Measurements from ENCODE around the gene FRAS1.
"Not testable (repeated sequence)": the region's sequence is repeated elsewhere in the genome, so short reads cannot be mapped to it uniquely, and the experiment has no call there.

The FRAS1 gene

GRCh38 chr4:78207951-78208350, 150.8 kb downstream of the FRAS1 start:
- DNase-seq (ENCODE audit: low read depth, low spot score) = no peak
- H3K27ac ChIP-seq = no peak overlapping the region

- DNase-seq (ENCODE audit: low read depth, low spot score); H3K27ac ChIP-seq: not testable (repeated sequence)
Measured at GRCh38 chr4:78208896-78209295, 151.8 kb downstream of the FRAS1 start.

GRCh38 chr4:78210694-78211410, 153.7 kb downstream of the FRAS1 start:
- H3K27ac ChIP-seq = no peak overlapping the region
- no peak for DNase-seq (ENCODE audit: low read depth, low spot score)

- no peak overlapping the region for H3K27ac ChIP-seq
- DNase-seq (ENCODE audit: low read depth, low spot score) = no peak
Measured at GRCh38 chr4:78213218-78213617, 156.1 kb downstream of the FRAS1 start.

DNA sequence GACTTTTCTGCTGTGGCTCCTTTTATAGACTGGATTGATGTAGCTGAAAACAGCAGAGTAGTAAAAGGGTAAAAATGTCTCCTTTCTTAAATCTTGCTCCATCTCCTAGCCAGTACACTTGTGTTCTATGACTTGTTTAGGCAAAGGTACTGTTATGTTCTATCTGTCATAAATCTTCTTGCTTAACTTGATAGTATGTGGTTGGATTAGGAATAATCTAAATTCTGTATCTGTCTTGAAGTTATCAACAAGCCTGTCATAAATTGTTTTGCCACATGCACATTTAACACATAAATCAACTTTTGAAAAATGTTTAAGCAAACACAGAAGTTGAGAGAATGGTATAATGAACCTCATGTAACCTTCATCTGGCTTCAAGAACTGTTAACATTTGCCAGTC, 157.0 kb downstream of the FRAS1 start:
- no peak for DNase-seq (ENCODE audit: low read depth, low spot score)
- no peak overlapping the region for H3K27ac ChIP-seq

DNA sequence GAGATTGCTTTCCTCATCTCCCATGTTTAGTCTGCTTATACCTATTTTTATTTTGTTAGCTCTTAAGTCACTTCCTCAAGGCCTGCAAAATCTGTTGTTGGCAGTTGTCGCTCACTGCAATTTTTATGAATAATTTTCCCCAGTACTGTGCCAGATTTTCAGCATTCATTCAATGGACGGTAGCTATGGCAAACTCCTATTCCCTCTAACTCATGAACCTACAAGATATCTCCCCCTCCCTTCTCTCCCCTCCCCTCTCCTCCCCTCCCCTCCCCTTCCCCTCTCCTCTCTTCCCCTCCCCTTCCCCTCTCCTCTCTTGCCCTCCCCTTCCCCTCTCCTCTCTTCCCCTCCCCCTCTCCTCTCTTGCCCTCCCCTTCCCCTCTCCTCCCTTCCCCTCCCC, 160.4 kb downstream of the FRAS1 start:
- no peak for DNase-seq (ENCODE audit: low read depth, low spot score)
- H3K27ac ChIP-seq = no peak overlapping the region

GRCh38 chr4:78218260-78218659, 161.1 kb downstream of the FRAS1 start:
- DNase-seq (ENCODE audit: low read depth, low spot score) = no peak
- no peak overlapping the region for H3K27ac ChIP-seq

- no peak for DNase-seq (ENCODE audit: low read depth, low spot score)
Measured at GRCh38 chr4:78219825-78220224, 162.7 kb downstream of the FRAS1 start.

DNA sequence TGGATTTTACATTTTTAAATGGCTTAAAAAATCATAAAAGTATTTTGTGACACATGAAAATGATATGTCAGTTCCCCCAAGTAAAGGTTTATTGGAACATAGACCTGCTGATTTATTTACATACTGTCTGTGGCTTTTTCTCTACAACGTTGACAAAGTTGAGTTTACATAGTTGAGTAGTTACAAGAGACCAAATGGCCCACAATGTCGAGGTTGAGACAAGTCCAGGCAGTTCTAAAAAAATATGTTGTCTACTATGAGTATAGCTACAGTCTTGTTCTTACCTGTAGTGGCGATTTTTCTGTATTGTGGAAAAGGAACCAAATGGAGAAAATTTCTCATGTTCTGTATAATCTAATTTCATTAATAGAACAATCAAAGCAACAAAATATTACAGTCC, 163.2 kb downstream of the FRAS1 start:
- DNase-seq (ENCODE audit: low read depth, low spot score) = peak; percentile 78
- H3K27ac ChIP-seq = peak overlapping the region; percentile 64

More at GRCh38 chr4:78219825-78220224, 162.7 kb downstream of the FRAS1 start:
- H3K27ac ChIP-seq = peak overlapping the region; percentile 64

GRCh38 chr4:78222575-78223186, 165.6 kb downstream of the FRAS1 start:
- no peak for DNase-seq (ENCODE audit: low read depth, low spot score)
- no peak overlapping the region for H3K27ac ChIP-seq

DNA sequence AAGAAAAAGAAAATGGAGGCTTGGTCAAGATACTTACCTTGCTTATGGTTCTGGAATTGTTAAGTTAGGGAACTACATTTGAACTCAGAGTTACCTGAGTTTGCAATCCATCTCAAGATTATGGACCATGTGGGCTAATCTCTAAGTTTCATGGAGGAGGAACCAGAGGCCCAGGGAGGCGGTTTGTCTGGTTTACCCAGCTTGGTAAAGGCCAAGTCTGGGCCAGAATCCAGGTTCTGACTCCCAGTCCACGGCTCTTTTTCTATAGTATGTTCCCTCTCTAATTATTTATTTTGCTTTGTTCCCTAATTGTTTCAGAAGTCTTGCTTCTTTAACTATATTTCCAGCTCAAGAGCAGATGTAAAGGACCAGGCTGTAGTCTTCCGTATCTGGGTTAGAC, 168.1 kb downstream of the FRAS1 start:
- no peak for DNase-seq (ENCODE audit: low read depth, low spot score)
- no peak overlapping the region for H3K27ac ChIP-seq

DNA sequence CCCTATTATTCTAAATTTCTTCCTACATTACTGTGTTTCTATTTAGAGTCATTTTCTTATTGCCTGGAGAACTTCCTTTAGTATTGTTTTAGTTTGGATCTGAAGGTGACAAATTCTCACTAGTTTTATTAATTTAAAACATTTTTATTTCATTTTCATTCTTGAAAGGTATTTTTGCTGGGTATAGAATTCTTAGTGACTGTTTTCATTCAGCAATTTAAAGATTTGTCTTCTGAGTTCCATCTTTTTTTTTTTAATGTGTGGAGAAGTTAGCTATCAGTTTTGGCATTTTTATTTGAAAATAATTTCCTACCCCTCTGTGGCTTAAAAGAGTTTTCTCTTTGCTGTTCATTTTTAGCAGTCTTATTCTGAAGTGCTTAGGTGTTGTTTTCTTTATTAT, 169.2 kb downstream of the FRAS1 start:
- no peak overlapping the region for H3K27ac ChIP-seq
- DNase-seq (ENCODE audit: low read depth, low spot score) = no peak

GRCh38 chr4:78227411-78228057, 170.4 kb downstream of the FRAS1 start:
- DNase-seq (ENCODE audit: low read depth, low spot score) = no peak
- H3K27ac ChIP-seq = no peak overlapping the region

DNA sequence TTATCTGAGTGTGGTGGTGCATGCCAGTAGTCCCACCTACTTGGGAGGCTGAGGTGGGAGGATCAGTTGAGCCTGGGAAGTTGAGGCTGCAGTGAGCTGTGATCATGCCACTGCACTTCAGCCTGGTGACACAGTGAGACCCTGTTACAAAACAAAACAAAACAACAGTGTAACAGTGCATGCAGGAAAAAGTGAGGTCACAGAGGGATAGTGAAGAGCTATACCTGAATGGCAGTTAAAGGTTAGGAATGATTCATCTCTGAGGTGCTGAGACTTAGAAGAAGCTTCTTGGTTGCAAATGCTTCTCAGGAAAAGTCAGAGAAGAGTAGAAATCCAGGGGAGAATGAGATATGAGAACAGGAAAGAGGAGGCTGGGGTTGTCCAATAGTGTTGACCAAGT, 178.7 kb downstream of the FRAS1 start:
- no peak for DNase-seq (ENCODE audit: low read depth, low spot score)
- H3K27ac ChIP-seq = no peak overlapping the region

- no peak for DNase-seq (ENCODE audit: low read depth, low spot score)
Measured at GRCh38 chr4:78237360-78237759, 180.2 kb downstream of the FRAS1 start.

GRCh38 chr4:78242071-78242470, 184.9 kb downstream of the FRAS1 start:
- DNase-seq (ENCODE audit: low read depth, low spot score) = peak; percentile 22

More at GRCh38 chr4:78237360-78237759, 180.2 kb downstream of the FRAS1 start:
- H3K27ac ChIP-seq = no peak overlapping the region

DNA sequence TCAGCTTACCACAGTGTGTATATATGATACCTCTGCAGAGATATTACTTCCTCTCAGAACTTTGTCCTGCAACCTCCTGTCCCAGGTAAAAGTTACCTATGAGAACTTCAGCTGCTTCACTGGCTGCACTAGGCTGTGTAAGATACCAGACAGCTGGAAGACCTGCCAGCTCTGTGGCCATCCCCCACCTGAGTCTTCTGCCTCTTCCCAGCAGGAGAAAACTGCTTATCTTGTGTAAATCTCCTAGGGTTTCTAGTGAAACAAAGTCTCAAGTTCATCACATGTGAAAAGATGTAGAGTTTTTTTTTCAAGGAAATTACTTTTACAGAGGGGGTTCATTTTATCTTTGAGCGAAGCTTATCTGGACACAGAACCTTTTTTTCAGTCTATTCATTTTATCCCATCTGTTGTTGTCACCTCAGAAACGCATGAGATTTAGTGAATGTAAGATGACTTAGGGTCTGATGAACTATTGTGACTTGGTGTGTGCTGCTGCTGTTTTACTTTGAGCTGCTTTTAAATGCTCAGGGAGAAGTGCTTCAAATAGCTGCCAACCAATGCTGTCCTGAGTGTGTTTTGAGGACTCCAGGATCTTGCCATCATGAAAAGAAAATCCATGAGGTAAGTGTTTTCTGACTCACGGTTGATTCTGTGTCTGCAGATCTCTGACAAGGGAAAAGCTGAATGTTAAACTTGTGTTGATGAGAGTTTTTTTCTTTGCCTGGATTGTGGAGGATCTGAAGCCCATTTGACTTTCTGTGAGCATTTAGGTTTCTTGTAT, 187.8 kb downstream of the FRAS1 start:
- H3K27ac ChIP-seq = no peak overlapping the region
- no peak for DNase-seq (ENCODE audit: low read depth, low spot score)

More at GRCh38 chr4:78242071-78242470, 184.9 kb downstream of the FRAS1 start:
- peak overlapping the region; percentile 12 for H3K27ac ChIP-seq

GRCh38 chr4:78247536-78248285, 190.6 kb downstream of the FRAS1 start:
- peak overlapping the region; percentile 53 for H3K27ac ChIP-seq
- DNase-seq (ENCODE audit: low read depth, low spot score) = no peak

DNA sequence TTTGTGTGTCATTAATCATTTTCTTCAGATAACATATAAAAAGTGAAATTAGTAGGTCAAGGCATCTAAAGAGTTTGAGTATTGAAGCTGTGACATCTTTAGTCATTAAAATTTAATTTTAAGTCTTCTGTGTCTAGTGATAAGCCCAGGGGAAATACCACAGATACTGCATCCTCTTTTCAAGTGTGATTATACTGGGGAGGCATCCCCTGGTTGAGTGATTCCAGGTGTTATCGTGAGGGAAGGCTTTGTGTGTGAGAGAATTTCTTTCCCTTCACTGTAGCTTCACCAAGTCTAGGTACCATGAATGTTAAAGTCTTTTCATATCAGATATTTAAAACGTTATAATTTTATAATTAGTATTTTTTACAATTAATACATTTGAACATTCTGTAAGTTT, 193.4 kb downstream of the FRAS1 start:
- H3K27ac ChIP-seq = no peak overlapping the region
- DNase-seq (ENCODE audit: low read depth, low spot score) = no peak

DNA sequence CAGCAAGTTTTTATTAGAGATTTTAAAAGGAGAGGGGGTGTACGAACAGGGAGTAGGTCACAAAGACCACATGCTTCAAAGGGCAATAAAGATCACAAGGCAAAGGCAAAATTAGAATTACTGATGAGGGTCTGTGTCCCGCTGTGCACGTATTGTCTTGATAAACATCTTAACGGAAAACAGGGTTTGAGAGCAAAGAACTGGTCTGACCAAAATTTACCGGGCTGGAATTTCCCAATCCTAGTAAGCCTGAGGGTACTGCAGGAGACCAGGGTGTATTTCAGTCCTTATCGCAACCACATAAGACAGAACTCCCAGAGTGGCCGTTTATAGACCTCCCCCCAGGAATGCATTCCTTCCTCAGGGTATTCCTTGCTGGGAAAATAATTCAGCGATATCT, 195.7 kb downstream of the FRAS1 start:
- not testable (repeated sequence) for DNase-seq (ENCODE audit: low read depth, low spot score); H3K27ac ChIP-seq
